Activated CD8-positive, alpha-beta T cell treated with anti-CD3 and anti-CD28 coated beads for 36 hours (primary cell): Measurements from ENCODE around the gene BICD2. TPM values are rescaled to one million over a fixed set of nuclear protein-coding genes. Genes with fewer than 3 reads are reported as not detected.
A peak's percentile ranks its signal among the peaks of the same experiment; 100 is the strongest.

Experiments used
- ATAC-seq: fragments of 200-7000 bp; cut with Tn5 transposase; one replicate; pipeline ENCODE4 v1.10.0; 2021; ENCODE audit warnings: mild to moderate bottlenecking, moderate library complexity
- CTCF ChIA-PET: fragments of 350-600 bp; sonication (Branson Sonifier 250); formaldehyde crosslinking; loops from one replicate; lab custom pipeline; 2021; ENCODE audit warnings: antibody characterized with exemption; lab: Charles Lee
- POLR2A ChIA-PET: fragments of 350-600 bp; sonication (Branson Sonifier 250); formaldehyde crosslinking; loops from one replicate; lab custom pipeline; 2021; ENCODE audit warnings: antibody characterized with exemption; lab: Charles Lee
- DNase-seq: peaks from one replicate; pipeline ENCODE4 v3.0.0-alpha.2; 2020
- H3K27ac Mint-ChIP-seq: one replicate; pipeline ENCODE4 v1.8.0; 2021; ENCODE audit warnings: mild to moderate bottlenecking, mixed read lengths
- H3K27me3 Mint-ChIP-seq: one replicate; pipeline ENCODE4 v1.8.0; 2021; ENCODE audit warnings: mixed read lengths
- H3K36me3 Mint-ChIP-seq: one replicate; pipeline ENCODE4 v1.8.0; 2021; ENCODE audit warnings: low read depth, mixed read lengths
- H3K4me1 Mint-ChIP-seq: one replicate; pipeline ENCODE4 v1.8.0; 2021; ENCODE audit warnings: low read depth, mixed read lengths
- H3K4me3 Mint-ChIP-seq: one replicate; pipeline ENCODE4 v1.8.0; 2021; ENCODE audit warnings: mild to moderate bottlenecking, moderate library complexity, mixed read lengths
- H3K9me3 Mint-ChIP-seq: one replicate; pipeline ENCODE4 v1.8.0; 2021; ENCODE audit warnings: mixed read lengths
- intact Hi-C: fragments of 100-400 bp; cut with micrococcal nuclease; formaldehyde crosslinking; loops from one replicate; pipeline ENCODE4 v1.10.0; 2022
- total RNA-seq, 2 experiments: library from RNA; stranded (reverse); gene quantifications; one replicate each; pipeline ENCODE4 v1.2.3, GENCODE V29; 2021
- TF ChIP-seq, protein P1 (sequence below): fragments of 200-600 bp; IDR thresholded peaks from one replicate; pipeline ENCODE4 v1.8.0; 2022; ENCODE audit warnings: antibody characterized with exemption, mild to moderate bottlenecking

BICD2 gene
- total RNA-seq, 2 experiments from 2014 or later = 14.2 to 16.8 TPM

DNA sequence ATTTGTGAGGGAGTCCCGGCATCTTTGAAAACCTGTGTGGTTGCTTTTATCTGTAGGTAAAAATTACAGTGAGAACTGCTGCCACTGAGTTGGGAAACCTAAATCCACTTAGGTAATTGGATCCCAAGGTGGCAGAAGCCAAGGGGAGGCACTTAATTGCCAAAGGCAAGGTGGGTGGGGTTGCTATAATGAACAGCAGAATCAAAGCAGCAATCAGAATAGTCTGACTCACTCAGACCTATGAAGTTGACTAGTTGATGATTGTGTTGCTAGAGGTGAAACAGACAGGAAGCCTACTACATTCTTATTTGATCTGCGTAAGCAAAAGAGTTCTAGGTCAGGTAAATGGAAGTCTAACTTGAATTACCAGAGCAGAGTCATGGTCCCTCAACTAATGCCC, 17.3 kb upstream of the BICD2 start:
- Mint-ChIP-seq H3K4me1 (no peaks in the 10 kb centered on the region), H3K4me3 (no peak overlapping the region), H3K36me3 (no peaks in the 10 kb centered on the region), H3K27me3 (peaks cover 2% of the 10 kb centered on the region), H3K27ac (no peak overlapping the region), H3K9me3 (peaks cover 9% of the 10 kb centered on the region)
- intact Hi-C loops = no loop called here
- ChIA-PET CTCF (interaction anchor here (0.7 kb wide), 1 partner anchor 147 kb away, joined by 3 read pairs; no protein-coding TSS in a partner anchor), POLR2A (no interaction called here)
- TF ChIP-seq, protein P1, sequence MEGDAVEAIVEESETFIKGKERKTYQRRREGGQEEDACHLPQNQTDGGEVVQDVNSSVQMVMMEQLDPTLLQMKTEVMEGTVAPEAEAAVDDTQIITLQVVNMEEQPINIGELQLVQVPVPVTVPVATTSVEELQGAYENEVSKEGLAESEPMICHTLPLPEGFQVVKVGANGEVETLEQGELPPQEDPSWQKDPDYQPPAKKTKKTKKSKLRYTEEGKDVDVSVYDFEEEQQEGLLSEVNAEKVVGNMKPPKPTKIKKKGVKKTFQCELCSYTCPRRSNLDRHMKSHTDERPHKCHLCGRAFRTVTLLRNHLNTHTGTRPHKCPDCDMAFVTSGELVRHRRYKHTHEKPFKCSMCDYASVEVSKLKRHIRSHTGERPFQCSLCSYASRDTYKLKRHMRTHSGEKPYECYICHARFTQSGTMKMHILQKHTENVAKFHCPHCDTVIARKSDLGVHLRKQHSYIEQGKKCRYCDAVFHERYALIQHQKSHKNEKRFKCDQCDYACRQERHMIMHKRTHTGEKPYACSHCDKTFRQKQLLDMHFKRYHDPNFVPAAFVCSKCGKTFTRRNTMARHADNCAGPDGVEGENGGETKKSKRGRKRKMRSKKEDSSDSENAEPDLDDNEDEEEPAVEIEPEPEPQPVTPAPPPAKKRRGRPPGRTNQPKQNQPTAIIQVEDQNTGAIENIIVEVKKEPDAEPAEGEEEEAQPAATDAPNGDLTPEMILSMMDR = no peak
- no peak for DNase-seq
- peak; percentile 61 for ATAC-seq

DNA sequence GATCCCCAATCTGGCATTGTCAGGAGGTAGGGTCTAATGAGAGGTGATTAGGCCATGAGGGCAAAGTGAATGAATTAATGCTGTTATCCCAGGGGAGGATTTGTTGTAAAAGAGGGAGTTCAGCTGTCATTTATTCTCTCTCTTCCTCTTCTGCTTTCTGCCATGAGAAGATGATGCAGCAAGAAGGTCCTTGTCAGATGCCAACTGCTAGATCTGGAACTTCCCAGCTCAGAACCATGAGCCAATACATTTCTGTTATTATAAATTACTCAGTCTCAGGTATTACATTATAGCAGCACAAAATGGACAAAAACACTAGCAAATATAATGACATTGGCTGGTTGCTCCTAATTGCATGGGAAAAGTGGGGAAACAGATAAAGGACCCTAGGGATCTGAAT, 15.6 kb upstream of the BICD2 start:
- Mint-ChIP-seq H3K9me3 (no peaks in the 10 kb centered on the region), H3K36me3 (no peaks in the 10 kb centered on the region), H3K4me3 (no peak overlapping the region), H3K27me3 (peaks cover 3% of the 10 kb centered on the region), H3K27ac (no peak overlapping the region), H3K4me1 (no peaks in the 10 kb centered on the region)
- TF ChIP-seq, protein P1 = no peak
- intact Hi-C loops = no loop called here
- ATAC-seq = no peak
- DNase-seq = no peak
- POLR2A ChIA-PET = interaction anchor here (1.0 kb wide), 1 partner anchor 9 kb away, joined by 3 read pairs; no protein-coding TSS in a partner anchor
- CTCF ChIA-PET = interaction anchor here (3.0 kb wide), 1 partner anchor 11 kb away, joined by 12 read pairs; no protein-coding TSS in a partner anchor

DNA sequence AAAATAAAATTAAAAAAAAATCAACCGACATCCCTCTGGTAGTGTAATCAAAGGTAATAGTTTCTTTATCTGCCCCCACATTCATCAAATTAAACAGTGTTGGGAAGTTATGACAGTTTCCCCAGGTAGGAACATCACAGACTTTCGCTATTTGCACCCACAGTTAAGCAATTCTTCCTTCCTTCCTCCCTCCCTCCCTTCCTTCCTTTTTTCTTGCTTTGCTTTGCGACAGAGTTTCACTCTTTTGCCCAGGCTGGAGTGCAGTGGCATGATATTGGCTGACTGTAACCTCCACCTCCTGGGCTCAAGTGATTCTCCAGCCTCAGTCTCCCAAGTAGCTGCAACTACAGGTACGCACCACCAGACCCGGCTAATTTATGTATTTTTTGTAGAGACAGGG, 10.8 kb upstream of the BICD2 start:
- peaks cover 4% of the 10 kb centered on the region for H3K4me1 Mint-ChIP-seq

DNA sequence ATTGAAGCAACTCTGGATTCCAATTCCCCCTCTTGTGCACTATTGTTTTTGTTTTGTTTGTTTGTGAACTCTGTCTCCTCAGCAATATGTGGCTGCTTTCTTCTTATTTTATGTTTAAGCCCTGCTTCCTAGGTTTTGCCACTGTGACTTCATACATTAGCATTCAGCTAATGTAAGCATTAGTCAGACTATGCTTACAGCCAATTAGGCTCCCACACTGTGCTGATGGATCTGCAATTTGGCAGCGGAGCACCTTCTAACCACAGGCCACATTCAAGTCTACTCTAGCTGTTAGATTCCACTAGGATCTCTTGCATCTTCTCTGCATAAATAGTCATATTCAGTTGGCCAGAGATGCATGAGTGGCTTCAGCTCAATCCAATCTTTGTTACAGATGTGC, 9.6 kb upstream of the BICD2 start:
- H3K4me1 Mint-ChIP-seq = peaks cover 4% of the 10 kb centered on the region
- no peak overlapping the region for H3K27ac Mint-ChIP-seq
- H3K4me3 Mint-ChIP-seq = no peak overlapping the region
- no peaks in the 10 kb centered on the region for H3K36me3 Mint-ChIP-seq
- no peak for ATAC-seq
- H3K9me3 Mint-ChIP-seq = no peaks in the 10 kb centered on the region
- H3K27me3 Mint-ChIP-seq = peaks cover 3% of the 10 kb centered on the region
- DNase-seq = no peak
- TF ChIP-seq, protein P1 = no peak
- POLR2A ChIA-PET = no interaction called here
- CTCF ChIA-PET = interaction anchor here (0.9 kb wide), 1 partner anchor 17 kb away, joined by 3 read pairs; no protein-coding TSS in a partner anchor
- intact Hi-C loops = no loop called here

More for the DNA sequence above, 10.8 kb upstream of the BICD2 start:
- Mint-ChIP-seq H3K4me3 (no peak overlapping the region), H3K36me3 (no peaks in the 10 kb centered on the region), H3K27me3 (peaks cover 3% of the 10 kb centered on the region), H3K27ac (no peak overlapping the region), H3K9me3 (no peaks in the 10 kb centered on the region)
- POLR2A ChIA-PET = interaction anchor here (0.8 kb wide), 1 partner anchor 174 kb away, joined by 3 read pairs; no protein-coding TSS in a partner anchor
- no peak for ATAC-seq
- CTCF ChIA-PET = interaction anchor here (0.6 kb wide), 1 partner anchor 182 kb away, joined by 3 read pairs; no protein-coding TSS in a partner anchor
- intact Hi-C loops = no loop called here
- DNase-seq = no peak
- TF ChIP-seq, protein P1 = no peak

DNA sequence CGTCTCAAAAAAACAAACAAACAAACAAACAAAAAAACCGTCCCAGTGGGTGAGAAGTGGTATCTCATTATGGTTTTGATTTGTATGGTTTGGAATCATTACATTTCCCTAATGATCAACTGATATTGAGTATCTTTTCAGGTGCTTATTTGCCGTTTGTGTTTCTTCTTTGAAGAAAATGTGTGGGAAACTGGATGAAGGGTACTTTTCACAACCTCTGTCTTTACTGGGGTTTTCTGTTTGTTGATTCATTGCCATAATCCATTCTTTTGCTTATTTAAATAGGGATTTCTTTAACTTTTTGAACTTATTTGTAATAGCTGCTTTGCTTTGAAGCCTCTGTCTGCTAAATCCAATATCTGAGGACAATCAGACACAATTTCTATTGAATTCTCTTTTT, 9.2 kb upstream of the BICD2 start:
- ATAC-seq = no peak
- ChIA-PET POLR2A (no interaction called here), CTCF (interaction anchor here (0.9 kb wide), 1 partner anchor 17 kb away, joined by 3 read pairs; no protein-coding TSS in a partner anchor)
- Mint-ChIP-seq H3K4me1 (peaks cover 4% of the 10 kb centered on the region), H3K36me3 (no peaks in the 10 kb centered on the region), H3K9me3 (no peaks in the 10 kb centered on the region), H3K27me3 (peaks cover 3% of the 10 kb centered on the region), H3K4me3 (no peak overlapping the region), H3K27ac (no peak overlapping the region)
- intact Hi-C loops = no loop called here
- TF ChIP-seq, protein P1 = no peak
- DNase-seq = no peak
